Heart left ventricle (tissue), 16 donors: ENCODE measurements around the gene IFT57. TPM values are rescaled to one million over a fixed set of nuclear protein-coding genes. Genes with fewer than 3 reads are reported as not detected.

Experiments
- ATAC-seq, 4 donors: fragments of 200-7000 bp; cut with Tn5 transposase; one replicate each; pipeline ENCODE4 v1.9.1; 2020 to 2022; ENCODE audit warnings: moderate library complexity in 4 of 4, mild to moderate bottlenecking in 3 of 4, moderate number of reproducible peaks in 1 of 4
- DNase-seq, 5 donors: peaks; one replicate each; pipeline ENCODE4 v3.0.0-alpha.2; 2020
- H3K27ac ChIP-seq, 12 donors: fragments of 200-600 bp; sonication (generic) in 4 of 12; one replicate each; pipeline versions ENCODE4 v1.5.0 to v1.8.0; 2016 to 2022; ENCODE audit warnings: mild to moderate bottlenecking in 2 of 12
- H3K27me3 ChIP-seq, 9 donors: fragments of 200-600 bp; sonication (generic) in 2 of 9; one replicate each; pipeline versions ENCODE4 v1.5.1 to v1.8.0; 2016 to 2022; ENCODE audit warnings: mild to moderate bottlenecking in 3 of 9
- H3K36me3 ChIP-seq, 9 donors: fragments of 200-600 bp; sonication (generic) in 2 of 9; one replicate each; pipeline versions ENCODE4 v1.5.0 to v1.8.0; 2018 to 2022; ENCODE audit warnings: mild to moderate bottlenecking in 2 of 9
- H3K4me1 ChIP-seq, 12 donors: fragments of 200-600 bp; sonication (generic) in 4 of 12; one replicate each; pipeline versions ENCODE4 v1.5.0 to v1.8.0; 2016 to 2022; ENCODE audit warnings: mild to moderate bottlenecking in 3 of 12
- H3K4me3 ChIP-seq, 12 donors: fragments of 200-600 bp; sonication (generic) in 4 of 12; one replicate each; pipeline versions ENCODE4 v1.5.0 to v1.8.0; 2017 to 2022; ENCODE audit warnings: mild to moderate bottlenecking in 9 of 12, moderate library complexity in 4 of 12
- H3K9me3 ChIP-seq, 12 donors: fragments of 200-600 bp; sonication (generic) in 4 of 12; one replicate each; pipeline versions ENCODE4 v1.5.0 to v1.8.0; 2016 to 2022; ENCODE audit warnings: mild to moderate bottlenecking in 1 of 12
- POLR2A ChIP-seq, 2 donors: fragments of 450-650 bp; IDR thresholded peaks; one replicate each; pipeline ENCODE4 v1.6.1; 2017; ENCODE audit warnings: antibody characterized with exemption in 2 of 2, mild to moderate bottlenecking in 2 of 2, moderate library complexity in 2 of 2
- WGBS, 4 donors: extraction: QIAGEN DNeasy Blood & Tissue Kit in 2 of 4; methylation state at CpG; one replicate each; pipeline versions ENCODE4 v1.1.5 to v1.1.7; 2013 to 2018; 5-methylcytosine and 5-hydroxymethylcytosine counted together
- intact Hi-C, 10 donors: fragments of 100-400 bp; cut with DNase I; formaldehyde crosslinking; loops; one replicate each; pipeline versions ENCODE4 v1.11.1 to v1.14.2; 2022
- polyA plus RNA-seq, 2 donors: library from polyadenylated mRNA; stranded (reverse); fragments of 200-250 nt; gene quantifications; one replicate each; pipeline ENCODE4 v1.2.3, GENCODE V29; 2013
- total RNA-seq, 9 donors: library from RNA; depleted of rRNA in 2 of 9; stranded (reverse); fragments of >200 nt in 2 of 9; fragmentation: NEBNext Ultra II Directional in 3 of 9; extraction: Animal tissue kit (Norgen Biotek cat#: 25700) in 3 of 9; gene quantifications; one replicate each; pipeline versions ENCODE4 v1.1.0 to v1.2.4, GENCODE V29; 2016 to 2023
- TF ChIP-seq, protein P1 (sequence below), 12 donors: fragments of 200-600 bp; sonication (generic) in 4 of 12; IDR thresholded peaks; one replicate each; pipeline versions ENCODE4 v1.5.0 to v1.8.0; 2018 to 2022; ENCODE audit warnings: antibody characterized with exemption in 12 of 12, mild to moderate bottlenecking in 5 of 12
- donor health status: ischemic (EF 13 %, LVEDD 7.1; RV severe dilation, severe dysfunction).
- donor health status: healthy with polysubstance abuse.
- donor health status: DM: no; HTN: yes; CAD: no.
- donor health status: DM: no; HTN: no; CAD: no.
- donor health status: ischemic (EF 25% LVEDD 6.9; RV normal size, moderate dysfunction).
- donor health status: ischemic (EF 25% LVEDD 5.7; RV mildly dilated, moderate dysfunction).
- donor health status: healthy.
- donor health status: DM: yes; HTN: yes; CAD: no.
- donor health status: ischemic (EF 35%, LVEDD 5.7; RV mildly dilated, moderate dysfunction).
- donor health status: nonischemic (EF 11% LVEDD 7.7; RV severe dilation, severe dysfunction).
- donor health status: DM: yes; HTN: yes; CAD: no.
- donor health status: PGD.
- donor health status: ischemic (EF 29% LVEDD 5.4; RV normal size, mild dysfunction).
- donor health status: nonischemic (EF 23%, LVEDD 6.1; RV moderate dilation, normal function).

IFT57 gene
- total and polyA plus RNA-seq, 11 donors = 4.3 to 36.4 (median 22.9) TPM

DNA sequence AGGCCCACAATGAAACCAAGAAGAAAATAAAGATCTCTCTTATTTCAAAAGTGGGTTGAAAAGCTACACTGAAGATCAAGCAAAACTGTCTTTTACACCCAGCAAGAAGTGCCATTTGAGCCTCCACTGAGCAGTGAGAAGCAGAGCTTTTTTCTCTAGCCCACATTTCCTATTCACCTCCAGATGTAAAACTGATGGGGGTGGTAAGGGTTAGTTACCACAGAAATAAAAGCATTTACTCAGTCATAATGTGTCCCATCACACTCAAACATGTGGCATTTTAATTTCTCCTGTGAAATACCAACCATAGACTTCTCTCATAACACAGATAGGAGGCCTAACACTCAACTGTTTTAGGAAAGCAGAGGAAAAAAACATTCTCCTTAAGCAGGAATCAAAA lies 21.0 kb downstream of the IFT57 start:
- H3K4me1 ChIP-seq = no peaks in the 10 kb centered on the region
- H3K4me3 ChIP-seq = no peak overlapping the region
- no peak overlapping the region for H3K27ac ChIP-seq
- no peaks in the 10 kb centered on the region for H3K27me3 ChIP-seq
- ATAC-seq (no peak), DNase-seq (no peak)
- no peaks in the 10 kb centered on the region for H3K9me3 ChIP-seq
- TF ChIP-seq POLR2A (IDR thresholded peaks at IDR 0.05) = no peak
- TF ChIP-seq, protein P1, sequence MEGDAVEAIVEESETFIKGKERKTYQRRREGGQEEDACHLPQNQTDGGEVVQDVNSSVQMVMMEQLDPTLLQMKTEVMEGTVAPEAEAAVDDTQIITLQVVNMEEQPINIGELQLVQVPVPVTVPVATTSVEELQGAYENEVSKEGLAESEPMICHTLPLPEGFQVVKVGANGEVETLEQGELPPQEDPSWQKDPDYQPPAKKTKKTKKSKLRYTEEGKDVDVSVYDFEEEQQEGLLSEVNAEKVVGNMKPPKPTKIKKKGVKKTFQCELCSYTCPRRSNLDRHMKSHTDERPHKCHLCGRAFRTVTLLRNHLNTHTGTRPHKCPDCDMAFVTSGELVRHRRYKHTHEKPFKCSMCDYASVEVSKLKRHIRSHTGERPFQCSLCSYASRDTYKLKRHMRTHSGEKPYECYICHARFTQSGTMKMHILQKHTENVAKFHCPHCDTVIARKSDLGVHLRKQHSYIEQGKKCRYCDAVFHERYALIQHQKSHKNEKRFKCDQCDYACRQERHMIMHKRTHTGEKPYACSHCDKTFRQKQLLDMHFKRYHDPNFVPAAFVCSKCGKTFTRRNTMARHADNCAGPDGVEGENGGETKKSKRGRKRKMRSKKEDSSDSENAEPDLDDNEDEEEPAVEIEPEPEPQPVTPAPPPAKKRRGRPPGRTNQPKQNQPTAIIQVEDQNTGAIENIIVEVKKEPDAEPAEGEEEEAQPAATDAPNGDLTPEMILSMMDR (IDR thresholded peaks at IDR 0.05) = no peak
- H3K36me3 ChIP-seq = peaks cover 0 to 22% (median 4%) of the 10 kb centered on the region in 9 donors
- intact Hi-C loops = no loop called here

DNA sequence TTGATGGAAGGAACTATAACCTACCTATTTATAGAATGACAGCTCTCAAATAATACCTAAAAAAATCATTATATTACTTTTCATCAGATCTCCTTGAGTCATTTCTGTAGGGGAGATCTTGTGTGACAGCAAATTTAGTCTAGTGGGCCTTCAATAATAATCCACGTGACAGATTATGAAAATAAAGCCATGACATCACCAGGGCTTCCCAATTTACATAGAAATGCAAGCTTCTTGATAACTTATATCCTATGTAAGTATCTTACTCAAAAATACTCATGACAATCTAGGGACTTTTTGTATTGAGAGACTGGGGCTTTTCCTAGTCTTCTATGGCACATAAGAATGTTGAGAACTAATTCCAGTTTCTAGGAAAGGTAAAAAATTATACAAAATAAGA lies 21.6 kb downstream of the IFT57 start:
- no peak for TF ChIP-seq POLR2A (IDR thresholded peaks at IDR 0.05)
- TF ChIP-seq, protein P1 (IDR thresholded peaks at IDR 0.05) = no peak
- intact Hi-C loops = no loop called here
- no peak for DNase-seq
- WGBS, 4 donors = 85 to 100% (median 88%) methylated on average over 1 of the region's 1 CpG
- peaks cover 0 to 20% (median 4%) of the 10 kb centered on the region in 9 donors for H3K36me3 ChIP-seq
- H3K27me3 ChIP-seq = no peaks in the 10 kb centered on the region
- no peak for ATAC-seq
- no peaks in the 10 kb centered on the region for H3K4me1 ChIP-seq
- H3K27ac ChIP-seq = no peak overlapping the region
- no peak overlapping the region for H3K4me3 ChIP-seq
- H3K9me3 ChIP-seq = peaks cover 0 to under 1% (median 0%) of the 10 kb centered on the region in 12 donors

DNA sequence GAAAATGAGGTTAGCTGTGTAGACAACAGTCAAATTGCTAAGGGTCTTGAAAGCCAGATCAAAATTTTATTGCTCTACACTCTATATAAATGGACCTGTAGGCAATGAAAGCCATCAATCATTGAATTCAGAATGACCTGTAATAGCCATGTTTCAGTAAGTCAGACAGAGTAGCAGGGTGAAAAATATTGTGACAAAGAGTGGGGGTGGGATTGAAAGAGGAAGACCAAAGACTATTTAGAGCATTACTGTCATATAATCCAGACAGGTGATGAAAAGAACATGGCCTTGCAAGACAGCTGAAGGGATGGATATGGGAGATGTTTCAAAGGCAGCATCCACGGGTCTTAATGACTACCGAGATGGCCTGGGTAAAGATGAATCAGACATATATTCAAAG lies 22.2 kb downstream of the IFT57 start:
- peaks cover 0 to 6% (median 0%) of the 10 kb centered on the region in 12 donors for H3K9me3 ChIP-seq
- intact Hi-C loops = no loop called here
- DNase-seq (no peak), ATAC-seq (no peak)
- H3K27me3 ChIP-seq = no peaks in the 10 kb centered on the region
- no peak overlapping the region for H3K4me3 ChIP-seq
- peaks cover 0 to 15% (median 4%) of the 10 kb centered on the region in 9 donors for H3K36me3 ChIP-seq
- H3K27ac ChIP-seq = no peak overlapping the region
- H3K4me1 ChIP-seq = no peaks in the 10 kb centered on the region
- TF ChIP-seq, protein P1 (IDR thresholded peaks at IDR 0.05) = no peak
- TF ChIP-seq POLR2A (IDR thresholded peaks at IDR 0.05) = no peak
- WGBS, 4 donors = 94 to 98% (median 97%) methylated on average over 2 of the region's 2 CpGs

DNA sequence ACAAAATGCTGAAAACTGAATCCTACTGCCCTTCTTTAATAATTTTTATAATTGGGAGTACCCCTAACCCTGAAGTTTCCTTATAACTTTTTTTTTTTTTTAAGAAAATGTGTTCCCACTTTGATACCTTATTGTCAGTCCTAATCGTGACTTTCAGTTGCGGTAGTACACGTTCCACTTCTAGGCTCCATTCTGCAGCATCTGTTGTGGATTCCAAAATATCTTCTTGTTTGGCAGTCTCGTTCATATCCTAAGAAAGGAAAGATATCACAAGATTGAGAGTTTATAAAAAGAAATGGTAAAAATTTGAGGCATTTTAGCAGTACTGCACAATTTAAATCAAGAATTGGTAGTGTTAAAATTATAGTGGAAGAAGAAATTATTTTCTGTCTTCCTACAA lies 30.8 kb downstream of the IFT57 start:
- no peaks in the 10 kb centered on the region for H3K4me1 ChIP-seq
- peaks cover 0 to 40% (median 28%) of the 10 kb centered on the region in 9 donors for H3K36me3 ChIP-seq
- DNase-seq = no peak
- intact Hi-C loops = no loop called here
- no peak overlapping the region for H3K4me3 ChIP-seq
- 95 to 97% (median 97%) methylated on average over 4 of the region's 4 CpGs for WGBS, 4 donors
- no peak for ATAC-seq
- TF ChIP-seq, protein P1 (IDR thresholded peaks at IDR 0.05) = no peak
- TF ChIP-seq POLR2A (IDR thresholded peaks at IDR 0.05) = no peak
- no peaks in the 10 kb centered on the region for H3K27me3 ChIP-seq
- no peak overlapping the region for H3K27ac ChIP-seq
- H3K9me3 ChIP-seq = peaks cover 0 to 17% (median 0%) of the 10 kb centered on the region in 12 donors
